NCI-H1436 (cell line): ENCODE measurements around the gene PADI1.

Experiments used
- DNase-seq: peaks from one replicate; lab custom pipeline; 2025; lab: John Stamatoyannopoulos, UW

Gene PADI1

GRCh38 chr1:17204546-17205440 lies at the start of gene PADI1:
Gene PADI1, plus strand, starts transcription at chr1:17205128. Its CDS starts 90 bp downstream, at chr1:17205218.
- DNase-seq, result no peak

GRCh38 chr1:17155257-17155920 lies 49.5 kb upstream of the PADI1 start:
- no peak for DNase-seq

GRCh38 chr1:17156108-17156507 lies 48.8 kb upstream of the PADI1 start:
- no peak for DNase-seq

GRCh38 chr1:17158961-17159360 lies 46.0 kb upstream of the PADI1 start:
- DNase-seq, result no peak

- no peak for DNase-seq
Observed at GRCh38 chr1:17161137-17161740, 43.7 kb upstream of the PADI1 start.

- DNase-seq, result no peak
Observed at GRCh38 chr1:17161926-17162800, 42.8 kb upstream of the PADI1 start.

GRCh38 chr1:17162941-17163340 lies 42.0 kb upstream of the PADI1 start:
- no peak for DNase-seq

GRCh38 chr1:17163371-17163770 lies 41.6 kb upstream of the PADI1 start:
- no peak for DNase-seq

- DNase-seq, result no peak
Observed at GRCh38 chr1:17163789-17164666, 40.9 kb upstream of the PADI1 start.

GRCh38 chr1:17165823-17166222 lies 39.1 kb upstream of the PADI1 start:
- DNase-seq, result no peak

GRCh38 chr1:17167041-17167785 lies 37.7 kb upstream of the PADI1 start:
- DNase-seq, result no peak

GRCh38 chr1:17167786-17168090 lies 37.2 kb upstream of the PADI1 start:
- no peak for DNase-seq

- no peak for DNase-seq
Observed at GRCh38 chr1:17168091-17168876, 36.6 kb upstream of the PADI1 start.

GRCh38 chr1:17170571-17170970 lies 34.4 kb upstream of the PADI1 start:
- DNase-seq, result no peak

- no peak for DNase-seq
Observed at GRCh38 chr1:17173217-17173616, 31.7 kb upstream of the PADI1 start.

- DNase-seq, result no peak
Observed at GRCh38 chr1:17176306-17177061, 28.4 kb upstream of the PADI1 start.

- no peak for DNase-seq
Observed at GRCh38 chr1:17177651-17178050, 27.3 kb upstream of the PADI1 start.

- no peak for DNase-seq
Observed at GRCh38 chr1:17181781-17182464, 23.0 kb upstream of the PADI1 start.
